GM18526 (cell line): ENCODE measurements around the gene KMT2B.

Experiments
- POLR2A ChIP-seq: IDR thresholded peaks from 3 replicates; pipeline ENCODE4 v1.6.1; 2011; ENCODE audit not compliant: insufficient read length; ENCODE audit errors: extremely low read depth

Gene KMT2B

DNA sequence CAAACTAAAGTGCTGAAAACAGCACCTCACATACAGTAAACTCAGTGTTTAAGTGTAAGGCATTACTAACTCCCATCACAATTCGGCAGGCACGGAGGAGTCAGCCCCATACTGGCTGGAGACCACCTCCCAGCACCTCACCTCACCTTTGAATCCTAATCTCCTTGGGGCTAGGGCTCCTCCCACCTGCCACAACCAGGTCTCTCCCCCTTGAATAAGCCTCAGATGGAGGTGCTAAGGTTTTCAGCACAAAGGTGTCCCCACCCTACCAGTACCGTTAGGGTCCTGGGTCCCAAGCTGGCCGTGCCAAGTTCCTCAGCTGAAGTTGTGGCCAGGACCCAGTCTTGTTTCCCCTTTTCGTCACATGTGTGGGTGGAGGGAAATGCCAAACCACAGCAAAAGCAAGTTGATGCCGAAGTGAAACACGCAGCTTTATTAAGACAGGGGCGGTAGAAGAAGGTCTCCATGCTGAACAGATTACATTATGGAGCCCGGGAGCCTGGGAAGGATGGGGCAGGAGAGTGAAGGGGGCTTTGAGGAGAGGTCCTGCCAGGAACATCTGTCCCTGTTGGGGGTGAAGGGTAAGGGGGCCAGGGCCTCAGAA lies 24.4 kb downstream of the KMT2B start, which contains the start of gene IGFLR1:
Gene IGFLR1, minus strand, starts transcription at position 332 of the 604 bp plus-strand sequence. CDS start 1,272 bp downstream, outside the sequence.
- TF ChIP-seq POLR2A, result peak; percentile 55

DNA sequence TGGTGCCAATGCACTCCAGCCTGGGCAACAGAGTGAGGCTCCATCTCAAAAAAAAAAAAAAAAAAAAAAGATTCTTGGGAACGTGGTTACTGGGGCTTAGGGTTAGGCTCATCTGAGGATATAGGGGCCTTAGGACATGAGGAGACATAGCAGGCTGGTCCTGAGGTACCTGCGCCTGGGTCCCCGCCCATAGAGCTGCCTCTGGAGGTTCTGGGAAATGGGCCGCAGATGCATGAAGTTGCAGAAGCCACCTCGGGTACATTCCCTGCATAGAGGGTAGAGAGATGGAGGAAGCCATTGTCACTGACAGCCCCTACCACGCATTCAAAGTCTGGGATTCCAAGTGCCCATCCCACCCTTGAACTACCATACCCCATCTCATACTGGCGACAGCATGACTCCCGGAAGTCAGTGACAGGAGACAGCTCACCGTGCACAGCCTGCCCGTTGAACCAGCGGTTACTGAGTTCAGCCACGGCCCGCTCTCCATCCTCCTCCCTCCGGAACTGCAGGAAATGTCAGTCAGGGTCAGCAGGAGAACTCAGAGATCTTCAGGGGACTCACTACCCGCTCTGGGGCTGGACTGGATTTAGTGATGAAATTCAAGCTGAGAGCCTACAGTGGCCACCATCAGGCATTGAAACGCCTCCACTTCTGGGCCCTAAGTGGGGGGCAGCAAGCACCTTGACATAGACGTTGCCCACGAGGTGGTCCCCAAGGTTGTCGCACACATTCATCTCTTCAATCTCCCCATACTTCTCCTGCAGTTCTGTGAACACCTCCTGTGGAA lies 26.0 kb downstream of the KMT2B start:
- no peak for TF ChIP-seq POLR2A

DNA sequence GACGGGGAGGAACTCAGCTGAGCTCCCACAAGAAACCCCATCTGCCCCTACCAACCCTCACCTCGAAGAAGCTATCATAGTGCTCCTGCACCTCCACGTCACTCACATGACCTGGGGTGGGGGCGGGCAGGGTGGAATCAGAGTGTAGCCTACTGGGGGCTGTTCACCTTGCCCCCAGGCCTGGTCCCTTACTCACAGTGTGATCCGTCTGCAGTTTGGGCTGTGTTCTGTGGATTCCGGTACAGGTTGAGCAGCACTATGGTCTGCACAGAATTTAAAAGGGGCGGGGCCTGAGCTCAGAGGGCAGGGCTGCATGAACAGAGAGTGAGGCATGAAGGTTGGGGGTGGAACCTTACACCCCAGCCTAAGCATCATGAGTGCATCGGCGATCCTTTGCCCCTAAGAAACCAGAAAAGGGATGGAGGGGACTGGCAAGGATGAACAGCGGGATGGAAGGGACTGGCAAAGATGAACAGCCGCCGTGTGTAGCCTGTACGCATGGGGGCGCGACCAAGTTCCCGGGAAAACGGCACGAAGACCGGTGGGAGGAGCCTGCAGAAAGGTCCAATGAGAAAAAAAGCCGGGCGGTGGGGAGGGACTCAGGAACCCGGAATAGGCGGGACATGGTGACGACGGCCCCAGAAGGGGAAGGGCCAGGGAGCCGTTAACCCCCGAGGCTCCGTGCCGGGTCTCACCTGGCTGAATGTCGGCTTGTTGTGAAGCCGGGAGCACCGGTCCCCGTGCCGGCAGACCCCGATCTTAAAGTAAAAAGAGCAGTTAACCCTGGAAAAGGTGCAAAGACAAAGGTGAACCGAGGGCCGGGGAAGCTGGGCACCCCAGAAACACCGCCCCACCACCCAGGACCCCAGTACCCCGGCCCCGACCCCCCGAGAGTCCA lies 26.9 kb downstream of the KMT2B start:
- TF ChIP-seq POLR2A, result peak; percentile 94

DNA sequence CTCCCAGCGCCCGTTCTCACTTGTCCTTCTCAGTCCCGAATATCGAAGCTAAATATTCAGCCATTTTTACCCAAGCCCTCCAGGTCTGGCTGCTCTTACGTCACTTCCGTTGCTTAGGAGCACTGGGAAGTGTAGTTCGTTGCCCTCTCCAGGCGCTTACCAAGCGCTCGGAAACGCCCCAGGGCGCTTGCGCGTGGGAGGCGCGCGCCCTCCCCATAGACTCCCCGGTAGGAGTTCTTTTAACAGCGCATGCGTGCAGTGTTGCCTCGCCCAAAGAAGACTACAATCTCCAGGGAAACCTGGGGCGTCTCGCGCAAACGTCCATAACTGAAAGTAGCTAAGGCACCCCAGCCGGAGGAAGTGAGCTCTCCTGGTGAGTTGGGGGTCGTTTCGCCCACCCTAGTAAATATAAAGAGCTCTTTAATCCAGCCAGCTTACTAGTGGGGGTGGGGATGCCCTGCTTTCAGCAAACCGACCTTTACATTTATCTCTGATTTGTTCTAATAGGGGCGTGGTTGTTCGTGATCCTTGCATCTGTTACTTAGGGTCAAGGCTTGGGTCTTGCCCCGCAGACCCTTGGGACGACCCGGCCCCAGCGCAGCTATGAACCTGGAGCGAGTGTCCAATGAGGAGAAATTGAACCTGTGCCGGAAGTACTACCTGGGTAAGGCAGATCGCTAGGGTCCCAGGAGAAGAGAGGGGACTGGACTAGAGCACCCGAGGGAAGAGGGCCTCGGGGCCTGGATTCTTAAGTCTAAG lies 27.7 kb downstream of the KMT2B start, which contains the start of the genes PSENEN and U2AF1L4:
Gene PSENEN, plus strand, starts transcription at position 324 of the 759 bp plus-strand sequence. Its CDS starts 280 bp downstream, at position 604.
Gene U2AF1L4, minus strand, starts transcription at position 91 of the 759 bp plus-strand sequence. Its CDS starts 27 bp downstream, at position 64.
- peak; percentile 8 for TF ChIP-seq POLR2A

DNA sequence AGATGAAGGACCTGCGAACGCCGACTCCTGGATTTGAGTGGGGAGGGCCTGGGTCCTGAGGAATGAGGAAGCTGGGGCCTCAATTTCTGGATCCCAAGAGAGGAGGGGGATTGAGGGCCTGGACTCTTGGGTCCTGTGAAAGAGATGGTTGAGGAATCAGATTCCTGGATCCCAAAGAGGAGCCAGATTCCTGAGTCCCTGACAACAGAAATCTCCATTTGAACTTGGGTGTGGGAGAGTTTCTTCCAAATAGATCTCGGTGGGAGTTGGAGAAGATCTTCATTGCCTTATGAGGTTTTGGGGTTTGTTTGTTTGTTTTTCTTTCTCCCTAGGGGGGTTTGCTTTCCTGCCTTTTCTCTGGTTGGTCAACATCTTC lies 28.3 kb downstream of the KMT2B start:
- TF ChIP-seq POLR2A, result no peak

DNA sequence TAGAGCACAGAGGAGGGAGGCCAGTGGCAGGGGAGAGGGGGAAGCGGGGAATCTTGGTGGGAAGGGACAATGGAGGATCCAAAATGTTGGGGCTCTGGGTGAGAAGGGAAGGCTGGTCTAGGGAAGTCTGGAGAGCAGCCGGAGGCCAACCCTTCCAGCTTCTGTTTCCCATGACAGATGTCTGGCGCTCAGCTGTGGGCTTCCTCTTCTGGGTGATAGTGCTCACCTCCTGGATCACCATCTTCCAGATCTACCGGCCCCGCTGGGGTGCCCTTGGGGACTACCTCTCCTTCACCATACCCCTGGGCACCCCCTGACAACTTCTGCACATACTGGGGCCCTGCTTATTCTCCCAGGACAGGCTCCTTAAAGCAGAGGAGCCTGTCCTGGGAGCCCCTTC lies 28.7 kb downstream of the KMT2B start:
- TF ChIP-seq POLR2A, result no peak

DNA sequence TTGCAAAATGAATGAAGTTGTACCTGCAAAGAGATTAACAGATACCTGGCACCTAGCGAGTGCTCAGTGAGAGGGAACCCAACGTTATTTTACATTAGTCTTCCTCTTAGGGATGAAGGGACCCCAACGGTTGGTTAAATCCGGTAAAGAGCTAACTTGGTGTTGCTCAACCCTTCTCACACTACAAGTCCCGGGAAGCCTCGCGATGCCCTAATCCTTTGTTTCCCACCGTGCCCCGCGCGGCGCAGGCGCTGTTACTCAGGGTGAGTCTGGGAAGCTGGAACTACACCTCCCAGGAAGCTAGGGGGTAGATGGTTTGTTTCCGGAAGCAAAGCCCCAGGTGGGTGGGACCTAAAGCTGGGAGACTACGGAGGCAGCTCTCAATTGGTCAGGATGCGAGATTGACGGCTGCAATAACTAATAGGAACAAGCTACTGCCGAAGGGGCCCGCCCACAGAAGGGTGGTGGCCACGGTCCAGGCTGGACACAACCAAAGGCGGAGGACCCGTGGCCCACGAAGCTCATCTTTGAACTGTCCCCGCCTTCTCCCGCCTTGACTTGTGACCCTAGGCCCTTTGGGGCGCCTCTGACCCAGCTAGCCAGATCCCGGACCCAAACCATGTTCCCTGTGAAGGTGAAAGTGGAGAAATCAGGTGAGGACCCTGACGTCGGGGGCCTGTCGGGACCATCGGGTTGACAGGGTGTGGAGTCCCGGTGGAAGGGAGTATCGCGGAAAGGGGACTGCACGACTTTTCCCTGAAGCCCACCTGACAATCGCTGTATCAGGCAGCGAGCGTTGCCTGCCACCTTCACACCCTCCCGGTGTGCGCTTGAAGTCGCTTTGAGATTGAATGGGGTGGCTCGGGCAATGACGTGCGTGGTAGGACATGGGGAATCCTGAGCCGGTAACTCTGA lies 30.6 kb downstream of the KMT2B start, which contains the start of gene LIN37:
Gene LIN37, plus strand, starts transcription at position 471 of the 915 bp plus-strand sequence. Its CDS starts 149 bp downstream, at position 620.
- peak; percentile 63 for TF ChIP-seq POLR2A

DNA sequence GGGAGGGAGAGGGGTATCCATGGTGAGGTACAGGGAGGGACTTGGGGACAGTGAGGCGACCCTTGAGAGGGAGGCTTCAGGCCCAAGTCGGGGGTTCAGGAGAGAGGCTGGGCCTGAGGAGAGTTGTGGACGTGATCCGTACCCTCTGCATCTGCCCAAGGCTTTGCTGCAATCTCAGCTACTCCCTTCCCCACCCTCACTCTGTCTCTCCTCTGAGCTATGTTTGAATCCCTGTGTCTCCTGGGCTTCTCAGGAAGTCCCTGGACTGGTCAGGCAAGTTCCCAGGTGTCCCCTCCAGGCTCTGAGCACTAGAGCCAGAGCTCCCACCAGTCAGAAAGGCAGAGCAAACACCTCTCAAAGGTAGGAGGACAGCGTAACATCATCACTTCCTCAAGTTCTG lies 32.4 kb downstream of the KMT2B start:
- TF ChIP-seq POLR2A, result no peak

DNA sequence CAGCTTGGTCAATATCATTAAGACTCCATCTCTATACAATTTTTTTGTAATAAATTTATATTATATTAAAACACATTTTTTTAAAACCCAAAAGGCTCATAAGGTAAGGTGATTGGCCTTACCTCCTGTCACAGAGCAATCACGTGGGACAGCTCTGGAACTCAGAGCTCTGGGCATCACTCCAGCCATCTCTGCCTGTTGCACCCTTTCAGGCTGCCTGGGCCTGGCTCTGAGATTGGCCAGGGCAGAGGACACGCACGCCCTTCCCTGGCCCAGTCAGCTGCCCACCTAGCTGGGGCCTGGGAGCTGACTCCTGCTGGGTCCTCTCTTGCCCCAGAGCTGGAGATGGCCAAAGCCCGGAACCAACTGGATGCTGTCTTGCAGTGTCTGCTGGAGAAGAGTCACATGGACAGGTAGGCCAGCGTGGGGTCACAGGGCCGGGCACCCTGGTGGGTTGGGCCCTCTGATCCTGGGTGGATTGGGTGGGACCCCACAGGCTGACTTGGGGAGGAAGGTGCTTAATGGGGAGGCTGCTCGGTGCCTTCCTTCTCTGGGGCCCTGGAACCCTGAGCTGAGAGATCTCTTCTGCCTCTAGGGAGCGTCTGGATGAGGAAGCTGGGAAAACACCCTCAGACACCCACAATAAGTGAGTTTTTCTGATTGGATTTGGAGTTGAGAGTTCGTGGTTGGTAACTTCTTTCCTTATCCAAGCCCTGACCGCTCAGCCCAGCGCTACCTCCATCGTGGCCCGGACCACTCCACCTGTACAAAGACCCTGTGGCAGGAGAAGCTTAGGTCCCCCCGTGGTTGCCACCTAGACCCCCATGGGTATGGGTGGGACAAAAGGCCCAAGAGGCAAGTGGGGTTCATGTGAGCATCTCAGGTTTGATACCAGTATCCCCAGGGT lies 34.3 kb downstream of the KMT2B start:
- no peak for TF ChIP-seq POLR2A

DNA sequence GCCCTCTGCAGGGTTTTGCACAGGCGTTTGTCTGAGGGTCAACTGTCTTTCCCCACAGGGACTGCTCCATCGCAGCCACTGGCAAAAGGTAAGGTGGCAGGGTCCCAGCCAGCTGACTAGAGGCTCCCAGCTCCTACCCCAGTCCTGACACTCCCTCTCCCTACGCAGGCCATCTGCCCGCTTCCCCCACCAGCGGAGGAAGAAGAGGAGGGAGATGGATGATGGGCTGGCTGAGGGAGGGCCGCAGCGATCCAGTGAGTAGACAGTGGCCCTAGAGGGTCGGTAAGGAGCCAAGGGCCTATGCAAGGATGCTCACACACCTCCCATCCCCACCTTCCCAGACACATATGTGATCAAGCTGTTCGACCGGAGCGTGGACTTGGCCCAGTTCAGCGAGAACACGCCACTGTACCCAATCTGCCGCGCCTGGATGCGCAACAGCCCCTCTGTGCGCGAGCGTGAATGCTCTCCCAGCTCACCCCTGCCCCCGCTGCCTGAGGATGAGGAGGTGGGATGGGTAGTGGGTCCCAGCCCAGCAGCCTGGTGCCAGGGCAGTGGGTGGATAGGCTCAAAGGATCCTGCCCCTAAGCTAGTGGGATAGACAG lies 35.0 kb downstream of the KMT2B start:
- TF ChIP-seq POLR2A, result no peak

DNA sequence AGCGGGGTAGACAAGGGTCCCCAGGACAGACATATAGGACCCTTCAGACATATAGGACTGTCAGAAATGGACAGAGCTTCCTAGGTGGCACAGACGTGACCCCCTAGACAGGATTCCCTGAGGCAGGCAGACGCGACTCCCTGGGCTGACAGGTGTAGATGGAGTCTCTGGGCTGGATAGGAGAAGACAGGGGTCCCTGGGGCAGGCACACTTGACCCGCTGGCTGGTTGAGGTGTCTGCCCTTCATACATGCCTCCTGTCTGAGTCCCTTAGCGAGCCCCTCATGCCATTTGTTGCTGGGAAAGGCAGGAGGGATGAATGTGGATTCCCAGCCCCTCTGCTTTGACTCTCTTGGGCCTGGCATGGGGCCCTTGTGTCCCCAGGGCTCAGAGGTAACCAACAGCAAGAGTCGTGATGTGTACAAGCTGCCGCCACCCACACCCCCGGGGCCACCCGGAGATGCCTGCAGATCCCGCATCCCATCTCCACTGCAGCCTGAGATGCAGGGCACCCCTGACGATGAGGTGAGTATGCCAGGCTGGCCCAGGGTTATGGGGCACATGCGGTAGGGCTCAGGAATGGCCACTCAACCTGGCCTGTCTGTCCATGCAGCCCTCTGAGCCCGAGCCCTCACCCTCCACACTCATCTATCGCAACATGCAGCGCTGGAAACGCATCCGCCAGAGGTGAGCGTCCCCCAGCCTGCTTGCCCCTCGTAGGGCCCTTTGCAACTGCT lies 36.0 kb downstream of the KMT2B start:
- TF ChIP-seq POLR2A, result no peak
